WTC11 (cell line): ENCODE results near the gene GABRR2. TPM values are rescaled to one million over a fixed set of nuclear protein-coding genes. Genes with fewer than 3 reads are reported as not detected.

Experiments
- ATAC-seq: fragments of 200-7000 bp; cut with Tn5 transposase; 2 replicates; pipeline ENCODE4 v1.10.0; 2021; ENCODE audit warnings: mild to moderate bottlenecking, moderate library complexity
- CTCF ChIA-PET: fragments of 300-600 bp; sonication (Branson Sonifier 250); formaldehyde crosslinking; loops from one replicate; lab custom pipeline; 2021; ENCODE audit warnings: antibody characterized with exemption; lab: Charles Lee
- POLR2A ChIA-PET: fragments of 350-600 bp; sonication (Branson Sonifier 250); formaldehyde crosslinking; loops from one replicate; lab custom pipeline; 2021; ENCODE audit warnings: antibody characterized with exemption; lab: Charles Lee
- DNase-seq: peaks from one replicate; pipeline ENCODE4 v3.0.0; 2021; ENCODE audit warnings: low spot score
- H3K27ac Mint-ChIP-seq: 2 replicates; pipeline ENCODE4 v1.8.0; 2021; ENCODE audit warnings: mixed read lengths
- H3K27me3 Mint-ChIP-seq: 2 replicates; pipeline ENCODE4 v1.8.0; 2021; ENCODE audit warnings: low read depth, mild to moderate bottlenecking, moderate library complexity, mixed read lengths
- H3K36me3 Mint-ChIP-seq: 2 replicates; pipeline ENCODE4 v1.8.0; 2021; ENCODE audit warnings: mixed read lengths
- H3K4me1 Mint-ChIP-seq: 2 replicates; pipeline ENCODE4 v1.8.0; 2022; ENCODE audit warnings: mixed read lengths
- H3K4me3 Mint-ChIP-seq: 2 replicates; pipeline ENCODE4 v1.8.0; 2021; ENCODE audit warnings: mild to moderate bottlenecking, moderate library complexity, mixed read lengths
- H3K9me3 Mint-ChIP-seq: 2 replicates; pipeline ENCODE4 v1.8.0; 2021; ENCODE audit warnings: mixed read lengths
- CDX4 ChIP-seq: fragments of 250-450 bp; sonication (Bioruptor Pico); IDR thresholded peaks from 2 replicates; pipeline ENCODE4 v1.9.0; 2021; ENCODE audit warnings: moderate library complexity, mild to moderate bottlenecking, inconsistent platforms, borderline replicate concordance
- FOXP1 ChIP-seq: sonication (generic); formaldehyde crosslinking; IDR thresholded peaks from 2 replicates; pipeline ENCODE4 v1.8.0; 2022; ENCODE audit warnings: missing genetic modification reagents, mild to moderate bottlenecking, moderate library complexity, borderline replicate concordance
- HMGA2 ChIP-seq: fragments of 250-450 bp; sonication (Bioruptor Pico); IDR thresholded peaks from 2 replicates; pipeline ENCODE4 v1.4.0; 2021; ENCODE audit warnings: mild to moderate bottlenecking, moderate library complexity
- MXD4 ChIP-seq: fragments of 250-450 bp; sonication (Bioruptor Pico); IDR thresholded peaks from 2 replicates; pipeline ENCODE4 v1.8.0; 2021; ENCODE audit warnings: mild to moderate bottlenecking, moderate library complexity, borderline replicate concordance
- NFYB ChIP-seq: sonication (generic); formaldehyde crosslinking; conservative IDR thresholded peaks from 2 replicates; pipeline ENCODE4 v1.8.0; 2022; ENCODE audit warnings: low read depth, missing genetic modification reagents
- NR2C2 ChIP-seq: sonication (generic); formaldehyde crosslinking; IDR thresholded peaks from 2 replicates; pipeline ENCODE4 v1.8.0; 2022; ENCODE audit warnings: mild to moderate bottlenecking, missing genetic modification reagents
- OVOL2 ChIP-seq: fragments of 250-450 bp; sonication (Bioruptor Pico); IDR thresholded peaks from 2 replicates; pipeline ENCODE4 v1.9.0; 2021; ENCODE audit warnings: mild to moderate bottlenecking, borderline replicate concordance
- TEAD1 ChIP-seq: sonication (generic); formaldehyde crosslinking; IDR thresholded peaks from 2 replicates; pipeline ENCODE4 v1.8.0; 2022; ENCODE audit warnings: mild to moderate bottlenecking, missing genetic modification reagents
- ZNF263 ChIP-seq: sonication (generic); formaldehyde crosslinking; IDR thresholded peaks from 2 replicates; pipeline ENCODE4 v1.8.1; 2022; ENCODE audit warnings: low read depth, mild to moderate bottlenecking, moderate library complexity, missing genetic modification reagents
- ZNF317 ChIP-seq: sonication (generic); formaldehyde crosslinking; IDR thresholded peaks from 2 replicates; pipeline ENCODE4 v1.8.1; 2023; ENCODE audit warnings: low read depth, mild to moderate bottlenecking, moderate library complexity, missing genetic modification reagents, borderline replicate concordance
- ZNF423 ChIP-seq: fragments of 250-450 bp; sonication (Bioruptor Pico); IDR thresholded peaks from 2 replicates; pipeline ENCODE4 v2.1.2; 2022; ENCODE audit warnings: mild to moderate bottlenecking, moderate library complexity
- total RNA-seq: library from RNA; stranded (reverse); gene quantifications from 3 replicates; pipeline ENCODE4 v1.2.3, GENCODE V29; 2021
- TF ChIP-seq, protein P1 (sequence below): fragments of 200-600 bp; IDR thresholded peaks from 2 replicates; pipeline ENCODE4 v1.8.0; 2022; ENCODE audit warnings: antibody characterized with exemption
- TF ChIP-seq, protein P2 (sequence below): fragments of 250-450 bp; sonication (Bioruptor Pico); IDR thresholded peaks from 2 replicates; pipeline ENCODE4 v1.9.0; 2021; ENCODE audit warnings: mild to moderate bottlenecking
- TF ChIP-seq, protein P3 (sequence below): sonication (generic); formaldehyde crosslinking; IDR thresholded peaks from 2 replicates; pipeline ENCODE4 v1.8.1; 2022; ENCODE audit warnings: low read depth, missing genetic modification reagents, borderline replicate concordance
- TF ChIP-seq, protein P4 (sequence below): fragments of 250-450 bp; sonication (Bioruptor Pico); IDR thresholded peaks from 2 replicates; pipeline ENCODE4 v1.8.0; 2021; ENCODE audit warnings: mild to moderate bottlenecking
- TF ChIP-seq, protein P5 (sequence below): sonication (generic); formaldehyde crosslinking; IDR thresholded peaks from 2 replicates; pipeline ENCODE4 v1.8.1; 2022; ENCODE audit warnings: missing genetic modification reagents, borderline replicate concordance

Gene GABRR2
- total RNA-seq, 1 experiment from 2014 or later = not detected

DNA sequence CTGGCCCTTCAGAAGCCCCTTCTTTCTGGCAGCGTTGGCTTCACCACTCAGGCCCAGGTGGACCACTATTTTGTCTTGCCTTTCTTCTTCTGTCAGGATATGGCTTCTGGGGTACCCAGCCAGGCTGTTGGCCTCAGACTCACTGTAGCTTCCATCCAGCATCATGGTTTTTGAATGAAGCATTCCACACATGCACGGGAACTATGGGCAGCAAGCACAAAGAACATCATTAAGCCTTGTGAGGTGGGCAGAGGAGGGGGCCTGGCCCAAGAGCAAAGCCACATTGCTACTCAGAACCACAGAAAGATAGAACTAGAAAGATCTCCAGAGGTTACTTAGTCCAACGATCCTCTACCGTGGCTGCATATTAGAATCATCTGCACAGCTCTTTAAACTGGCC lies 57.3 kb downstream of the GABRR2 start:
- Mint-ChIP-seq H3K4me1 (no peaks in the 10 kb centered on the region), H3K9me3 (no peaks in the 10 kb centered on the region)
- CTCF ChIA-PET = no interaction called here
- no peak for TF ChIP-seq NR2C2 (CRISPR knock-in tag)
- TF ChIP-seq, all 79 proteins: peak for 0
- ATAC-seq (no peak), DNase-seq (no peak)
- Mint-ChIP-seq H3K27me3 (no peaks in the 10 kb centered on the region; the same call in 1 of the 2 replicates), H3K27ac (no peak overlapping the region), H3K4me3 (no peak overlapping the region), H3K36me3 (no peaks in the 10 kb centered on the region)
- POLR2A ChIA-PET = no interaction called here

DNA sequence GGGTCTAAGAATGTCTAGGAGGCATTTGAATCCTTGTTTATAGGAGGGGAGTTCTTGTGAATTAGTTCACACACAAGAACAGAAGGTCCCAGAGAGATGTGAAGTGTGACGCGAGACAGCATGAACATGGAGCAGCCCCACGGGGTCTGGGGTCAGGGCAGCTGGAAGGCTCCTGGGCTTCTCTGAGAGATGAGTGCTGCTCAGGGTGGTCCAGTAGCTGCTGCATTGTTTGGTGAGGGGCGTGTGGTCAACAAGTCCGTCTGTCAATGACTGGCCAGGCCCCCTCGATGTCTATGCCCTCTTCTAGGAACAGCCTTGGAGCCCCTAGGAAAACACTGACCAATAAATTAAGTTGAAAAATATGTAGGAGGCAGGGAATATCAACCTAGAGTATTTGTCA lies 57.8 kb downstream of the GABRR2 start:
- no peak for ATAC-seq
- CTCF ChIA-PET = no interaction called here
- H3K27ac Mint-ChIP-seq = no peak overlapping the region

DNA sequence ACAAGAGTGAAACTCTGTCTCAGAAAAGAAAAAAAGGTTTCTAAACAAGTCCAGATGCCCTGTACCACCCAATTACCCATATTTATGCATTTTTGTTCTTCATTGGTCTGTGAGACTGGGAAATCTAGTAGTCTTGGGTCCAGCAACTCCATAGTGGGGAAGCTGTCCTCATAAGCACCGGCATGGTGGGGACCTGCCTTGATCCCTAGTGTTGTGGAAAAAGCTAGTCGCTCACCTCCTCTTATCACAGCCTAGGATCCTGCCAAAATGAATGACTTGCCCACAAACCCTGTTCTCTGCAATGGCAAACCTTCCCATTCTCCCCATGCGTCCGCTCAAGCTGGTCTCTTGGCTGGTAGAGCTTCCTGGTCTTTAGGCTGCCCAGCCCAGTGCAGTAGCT lies 59.7 kb downstream of the GABRR2 start:
- Mint-ChIP-seq H3K27me3 (no peaks in the 10 kb centered on the region; the same call in none of the 2 replicates), H3K9me3 (no peaks in the 10 kb centered on the region), H3K4me1 (no peaks in the 10 kb centered on the region)
- TF ChIP-seq MXD4 (CRISPR knock-in tag) (no peak), NFYB (CRISPR knock-in tag) (no peak), FOXP1 (CRISPR knock-in tag) (no peak), OVOL2 (CRISPR knock-in tag) (no peak), HMGA2 (CRISPR knock-in tag) (no peak)
- TF ChIP-seq, protein P1, sequence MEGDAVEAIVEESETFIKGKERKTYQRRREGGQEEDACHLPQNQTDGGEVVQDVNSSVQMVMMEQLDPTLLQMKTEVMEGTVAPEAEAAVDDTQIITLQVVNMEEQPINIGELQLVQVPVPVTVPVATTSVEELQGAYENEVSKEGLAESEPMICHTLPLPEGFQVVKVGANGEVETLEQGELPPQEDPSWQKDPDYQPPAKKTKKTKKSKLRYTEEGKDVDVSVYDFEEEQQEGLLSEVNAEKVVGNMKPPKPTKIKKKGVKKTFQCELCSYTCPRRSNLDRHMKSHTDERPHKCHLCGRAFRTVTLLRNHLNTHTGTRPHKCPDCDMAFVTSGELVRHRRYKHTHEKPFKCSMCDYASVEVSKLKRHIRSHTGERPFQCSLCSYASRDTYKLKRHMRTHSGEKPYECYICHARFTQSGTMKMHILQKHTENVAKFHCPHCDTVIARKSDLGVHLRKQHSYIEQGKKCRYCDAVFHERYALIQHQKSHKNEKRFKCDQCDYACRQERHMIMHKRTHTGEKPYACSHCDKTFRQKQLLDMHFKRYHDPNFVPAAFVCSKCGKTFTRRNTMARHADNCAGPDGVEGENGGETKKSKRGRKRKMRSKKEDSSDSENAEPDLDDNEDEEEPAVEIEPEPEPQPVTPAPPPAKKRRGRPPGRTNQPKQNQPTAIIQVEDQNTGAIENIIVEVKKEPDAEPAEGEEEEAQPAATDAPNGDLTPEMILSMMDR = no peak
- TF ChIP-seq, protein P2, sequence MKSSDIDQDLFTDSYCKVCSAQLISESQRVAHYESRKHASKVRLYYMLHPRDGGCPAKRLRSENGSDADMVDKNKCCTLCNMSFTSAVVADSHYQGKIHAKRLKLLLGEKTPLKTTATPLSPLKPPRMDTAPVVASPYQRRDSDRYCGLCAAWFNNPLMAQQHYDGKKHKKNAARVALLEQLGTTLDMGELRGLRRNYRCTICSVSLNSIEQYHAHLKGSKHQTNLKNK = no peak
- TF ChIP-seq, protein P3, sequence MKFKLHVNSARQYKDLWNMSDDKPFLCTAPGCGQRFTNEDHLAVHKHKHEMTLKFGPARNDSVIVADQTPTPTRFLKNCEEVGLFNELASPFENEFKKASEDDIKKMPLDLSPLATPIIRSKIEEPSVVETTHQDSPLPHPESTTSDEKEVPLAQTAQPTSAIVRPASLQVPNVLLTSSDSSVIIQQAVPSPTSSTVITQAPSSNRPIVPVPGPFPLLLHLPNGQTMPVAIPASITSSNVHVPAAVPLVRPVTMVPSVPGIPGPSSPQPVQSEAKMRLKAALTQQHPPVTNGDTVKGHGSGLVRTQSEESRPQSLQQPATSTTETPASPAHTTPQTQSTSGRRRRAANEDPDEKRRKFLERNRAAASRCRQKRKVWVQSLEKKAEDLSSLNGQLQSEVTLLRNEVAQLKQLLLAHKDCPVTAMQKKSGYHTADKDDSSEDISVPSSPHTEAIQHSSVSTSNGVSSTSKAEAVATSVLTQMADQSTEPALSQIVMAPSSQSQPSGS (CRISPR knock-in tag) = no peak
- TF ChIP-seq, all 79 proteins: peak for 0
- Mint-ChIP-seq H3K27ac (no peak overlapping the region), H3K36me3 (no peaks in the 10 kb centered on the region), H3K4me3 (no peak overlapping the region)
- POLR2A ChIA-PET = no interaction called here
- CTCF ChIA-PET = interaction anchor here (1.0 kb wide), 1 partner anchor 56 kb away, joined by 4 read pairs; no protein-coding TSS in a partner anchor
- ATAC-seq (no peak), DNase-seq (no peak)

More for the DNA sequence above, 57.8 kb downstream of the GABRR2 start:
- Mint-ChIP-seq H3K36me3 (no peaks in the 10 kb centered on the region), H3K27me3 (no peaks in the 10 kb centered on the region; the same call in 1 of the 2 replicates), H3K4me3 (no peak overlapping the region)
- DNase-seq = no peak
- POLR2A ChIA-PET = no interaction called here
- no peak for TF ChIP-seq ZNF317 (CRISPR knock-in tag)
- TF ChIP-seq, all 79 proteins: peak for 0
- Mint-ChIP-seq H3K4me1 (no peaks in the 10 kb centered on the region), H3K9me3 (no peaks in the 10 kb centered on the region)

DNA sequence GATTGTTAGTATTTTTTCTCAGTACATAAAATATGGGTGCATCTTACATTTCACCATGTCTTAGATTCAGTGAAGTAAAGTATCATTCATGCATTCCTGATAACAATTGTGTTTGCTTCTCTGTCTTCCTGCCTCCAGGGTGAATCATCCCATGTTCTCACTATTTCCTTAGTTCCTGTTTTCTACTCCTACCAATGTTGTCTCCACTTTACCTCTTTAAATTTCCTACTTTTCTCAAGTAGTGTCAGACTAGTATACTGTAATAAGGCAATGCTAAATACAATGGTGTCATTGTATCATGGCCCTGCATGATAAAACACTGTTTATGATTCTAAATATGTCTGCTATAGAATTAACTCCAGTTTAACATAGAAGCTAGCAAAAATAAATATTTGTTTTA lies 60.5 kb downstream of the GABRR2 start:
- Mint-ChIP-seq H3K27ac (no peak overlapping the region), H3K4me3 (no peak overlapping the region), H3K9me3 (no peaks in the 10 kb centered on the region), H3K27me3 (no peaks in the 10 kb centered on the region; the same call in none of the 2 replicates), H3K36me3 (no peaks in the 10 kb centered on the region), H3K4me1 (no peaks in the 10 kb centered on the region)
- no peak for DNase-seq
- TF ChIP-seq CDX4 (CRISPR knock-in tag) (no peak), TEAD1 (CRISPR knock-in tag) (no peak), ZNF263 (CRISPR knock-in tag) (no peak), ZNF317 (CRISPR knock-in tag) (no peak), ZNF423 (no peak)
- TF ChIP-seq, protein P4, sequence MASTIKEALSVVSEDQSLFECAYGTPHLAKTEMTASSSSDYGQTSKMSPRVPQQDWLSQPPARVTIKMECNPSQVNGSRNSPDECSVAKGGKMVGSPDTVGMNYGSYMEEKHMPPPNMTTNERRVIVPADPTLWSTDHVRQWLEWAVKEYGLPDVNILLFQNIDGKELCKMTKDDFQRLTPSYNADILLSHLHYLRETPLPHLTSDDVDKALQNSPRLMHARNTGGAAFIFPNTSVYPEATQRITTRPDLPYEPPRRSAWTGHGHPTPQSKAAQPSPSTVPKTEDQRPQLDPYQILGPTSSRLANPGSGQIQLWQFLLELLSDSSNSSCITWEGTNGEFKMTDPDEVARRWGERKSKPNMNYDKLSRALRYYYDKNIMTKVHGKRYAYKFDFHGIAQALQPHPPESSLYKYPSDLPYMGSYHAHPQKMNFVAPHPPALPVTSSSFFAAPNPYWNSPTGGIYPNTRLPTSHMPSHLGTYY (CRISPR knock-in tag) = no peak
- TF ChIP-seq, protein P5, sequence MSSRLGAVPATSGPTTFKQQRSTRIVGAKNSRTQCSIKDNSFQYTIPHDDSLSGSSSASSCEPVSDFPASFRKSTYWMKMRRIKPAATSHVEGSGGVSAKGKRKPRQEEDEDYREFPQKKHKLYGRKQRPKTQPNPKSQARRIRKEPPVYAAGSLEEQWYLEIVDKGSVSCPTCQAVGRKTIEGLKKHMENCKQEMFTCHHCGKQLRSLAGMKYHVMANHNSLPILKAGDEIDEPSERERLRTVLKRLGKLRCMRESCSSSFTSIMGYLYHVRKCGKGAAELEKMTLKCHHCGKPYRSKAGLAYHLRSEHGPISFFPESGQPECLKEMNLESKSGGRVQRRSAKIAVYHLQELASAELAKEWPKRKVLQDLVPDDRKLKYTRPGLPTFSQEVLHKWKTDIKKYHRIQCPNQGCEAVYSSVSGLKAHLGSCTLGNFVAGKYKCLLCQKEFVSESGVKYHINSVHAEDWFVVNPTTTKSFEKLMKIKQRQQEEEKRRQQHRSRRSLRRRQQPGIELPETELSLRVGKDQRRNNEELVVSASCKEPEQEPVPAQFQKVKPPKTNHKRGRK (CRISPR knock-in tag) = no peak
- POLR2A ChIA-PET = no interaction called here
- CTCF ChIA-PET = interaction anchor here (0.6 kb wide), 1 partner anchor 1526 kb away, joined by 4 read pairs; no protein-coding TSS in a partner anchor
- ATAC-seq = no peak
